T-helper 9 cell (primary cell): ENCODE measurements around the gene CDKAL1.
"Not testable (repeated sequence)": the region's sequence is repeated elsewhere in the genome, so short reads cannot be mapped to it uniquely, and the experiment has no call there.

Experiments
- DNase-seq: peaks from one replicate; pipeline ENCODE4 v3.0.0-alpha.2; 2020

CDKAL1 gene

GRCh38 chr6:20747991-20748390 lies 213.7 kb downstream of the CDKAL1 start:
- DNase-seq: no peak

- no peak for DNase-seq
These were observed 217.2 kb downstream of the CDKAL1 start for GRCh38 chr6:20751293-20751935.

GRCh38 chr6:20755631-20756030 lies 221.4 kb downstream of the CDKAL1 start:
- DNase-seq: no peak

GRCh38 chr6:20756584-20757147 lies 222.4 kb downstream of the CDKAL1 start:
- DNase-seq: not testable (repeated sequence)

- DNase-seq: no peak
These were observed 223.5 kb downstream of the CDKAL1 start for GRCh38 chr6:20757761-20758160.

GRCh38 chr6:20763296-20763695 lies 229.0 kb downstream of the CDKAL1 start:
- DNase-seq: no peak

- no peak for DNase-seq
These were observed 235.4 kb downstream of the CDKAL1 start for GRCh38 chr6:20769631-20770030.

- DNase-seq: no peak
These were observed 236.5 kb downstream of the CDKAL1 start for GRCh38 chr6:20770773-20771172.

GRCh38 chr6:20771409-20771808 lies 237.2 kb downstream of the CDKAL1 start:
- no peak for DNase-seq

- no peak for DNase-seq
These were observed 239.6 kb downstream of the CDKAL1 start for GRCh38 chr6:20773822-20774221.

GRCh38 chr6:20775981-20776380 lies 241.7 kb downstream of the CDKAL1 start:
- no peak for DNase-seq

GRCh38 chr6:20777801-20778200 lies 243.5 kb downstream of the CDKAL1 start:
- no peak for DNase-seq

- DNase-seq: no peak
These were observed 244.2 kb downstream of the CDKAL1 start for GRCh38 chr6:20778459-20778858.

- no peak for DNase-seq
These were observed 244.7 kb downstream of the CDKAL1 start for GRCh38 chr6:20778912-20779311.

- no peak for DNase-seq
These were observed 254.9 kb downstream of the CDKAL1 start for GRCh38 chr6:20789162-20789561.

- DNase-seq: no peak
These were observed 256.0 kb downstream of the CDKAL1 start for GRCh38 chr6:20790032-20790791.

- no peak for DNase-seq
These were observed 256.8 kb downstream of the CDKAL1 start for GRCh38 chr6:20791074-20791473.

- DNase-seq: no peak
These were observed 257.7 kb downstream of the CDKAL1 start for GRCh38 chr6:20791944-20792343.

- no peak for DNase-seq
These were observed 258.9 kb downstream of the CDKAL1 start for GRCh38 chr6:20793174-20793573.

- no peak for DNase-seq
These were observed 263.3 kb downstream of the CDKAL1 start for GRCh38 chr6:20797597-20797996.

GRCh38 chr6:20800229-20800628 lies 266.0 kb downstream of the CDKAL1 start:
- no peak for DNase-seq

GRCh38 chr6:20800653-20801052 lies 266.4 kb downstream of the CDKAL1 start:
- DNase-seq: no peak

- DNase-seq: no peak
These were observed 267.3 kb downstream of the CDKAL1 start for GRCh38 chr6:20801595-20801994.

GRCh38 chr6:20802596-20802995 lies 268.3 kb downstream of the CDKAL1 start:
- DNase-seq: no peak
